IMR-90 (cell line): ENCODE results near the gene IFT25. TPM values are rescaled to one million over a fixed set of nuclear protein-coding genes. Genes with fewer than 3 reads are reported as not detected.
A peak's percentile ranks its signal among the peaks of the same experiment; 100 is the strongest.

Experiments used
- ATAC-seq: fragments of 200-7000 bp; cut with Tn5 transposase; 2 replicates; pipeline ENCODE4 v1.9.1; 2020; ENCODE audit warnings: low read depth, mild to moderate bottlenecking, moderate library complexity
- Bru-seq: library from RNA; stranded (reverse); fragments of 400-500 nt; gene quantifications from one replicate; lab custom pipeline; 2021; lab: Mats Ljungman, UMichigan
- BruChase-seq, 2 experiments: library from RNA; stranded (reverse); fragments of 400-500 nt; gene quantifications; one replicate each; lab custom pipeline; 2021; lab: Mats Ljungman, UMichigan
- BruUV-seq: library from RNA; stranded (reverse); fragments of 400-500 nt; replicated peaks from 2 replicates; lab custom pipeline; 2021; lab: Mats Ljungman, UMichigan
- CTCF ChIA-PET: fragments of 300-600 bp; formaldehyde crosslinking; extraction: SDS; loops from one replicate; lab custom pipeline; 2021; ENCODE audit warnings: antibody characterized with exemption; lab: Yijun Ruan, JAX
- POLR2A ChIA-PET: fragments of 300-600 bp; sonication (Branson Sonifier 250); formaldehyde crosslinking; loops from one replicate; lab custom pipeline; 2022; ENCODE audit warnings: antibody characterized with exemption; ENCODE audit not compliant: unreplicated experiment; lab: Charles Lee
- DNase-seq: peaks from one replicate; pipeline ENCODE4 v3.0.0; 2013
- H2AFZ ChIP-seq: replicated peaks from 2 replicates; pipeline ENCODE3; 2013; ENCODE audit warnings: low read length, mild to moderate bottlenecking; ENCODE audit not compliant: poor library complexity
- H2AK5ac ChIP-seq: 2 replicates; pipeline ENCODE4 v1.6.1; 2013; ENCODE audit warnings: low read depth, low read length, inconsistent platforms
- H2AK9ac ChIP-seq: replicated peaks from 2 replicates; pipeline ENCODE3; 2013; ENCODE audit warnings: mild to moderate bottlenecking, low read depth, low read length, moderate library complexity; ENCODE audit not compliant: poor library complexity
- H2BK120ac ChIP-seq: 2 replicates; pipeline ENCODE4 v1.6.1; 2013; ENCODE audit warnings: low read depth, low read length, inconsistent platforms
- H2BK15ac ChIP-seq: 3 replicates; pipeline ENCODE4 v1.6.1; 2013; ENCODE audit warnings: low read depth, low read length, inconsistent platforms
- H2BK20ac ChIP-seq: 2 replicates; pipeline ENCODE4 v1.6.1; 2013; ENCODE audit warnings: low read depth, mild to moderate bottlenecking, inconsistent platforms, low read length, moderate library complexity
- H2BK5ac ChIP-seq: 2 replicates; pipeline ENCODE4 v1.6.1; 2013; ENCODE audit warnings: mild to moderate bottlenecking, low read depth, low read length, inconsistent platforms; ENCODE audit not compliant: poor library complexity, severe bottlenecking
- H3K14ac ChIP-seq: replicated peaks from 2 replicates; pipeline ENCODE4 v1.6.1; 2013; ENCODE audit warnings: low read depth, low read length, inconsistent platforms
- H3K18ac ChIP-seq: 2 replicates; pipeline ENCODE4 v1.6.1; 2013; ENCODE audit warnings: low read depth, low read length, control low read depth
- H3K23ac ChIP-seq: 2 replicates; pipeline ENCODE4 v1.6.1; 2013; ENCODE audit warnings: low read depth, low read length, inconsistent platforms
- H3K27ac ChIP-seq: 2 replicates; pipeline ENCODE4 v1.5.1; 2013; ENCODE audit warnings: mild to moderate bottlenecking, control low read depth, low read length; ENCODE audit not compliant: insufficient read depth
- H3K27me3 ChIP-seq: 2 replicates; pipeline ENCODE4 v1.6.1; 2013; ENCODE audit warnings: low read length; ENCODE audit not compliant: control insufficient read depth, insufficient read depth
- H3K36me3 ChIP-seq: 2 replicates; pipeline ENCODE4 v1.6.1; 2013; ENCODE audit warnings: low read length, mixed read lengths; ENCODE audit not compliant: control insufficient read depth, insufficient read depth
- H3K4ac ChIP-seq: 2 replicates; pipeline ENCODE4 v1.6.1; 2013; ENCODE audit warnings: low read depth, low read length, inconsistent platforms
- H3K4me1 ChIP-seq: 2 replicates; pipeline ENCODE4 v1.6.1; 2013; ENCODE audit warnings: low read length, mixed read lengths; ENCODE audit not compliant: control insufficient read depth, insufficient read depth
- H3K4me2 ChIP-seq: 2 replicates; pipeline ENCODE4 v1.6.1; 2013; ENCODE audit warnings: low read depth, mild to moderate bottlenecking, control low read depth, low read length, moderate library complexity
- H3K4me3 ChIP-seq: 2 replicates; pipeline ENCODE4 v1.5.1; 2013; ENCODE audit warnings: low read depth, mild to moderate bottlenecking, control low read depth, low read length, moderate library complexity; ENCODE audit not compliant: insufficient read depth
- H3K56ac ChIP-seq: 2 replicates; pipeline ENCODE4 v1.6.1; 2013; ENCODE audit warnings: low read length, inconsistent platforms; ENCODE audit not compliant: insufficient read depth; ENCODE audit errors: extremely low read depth
- H3K79me1 ChIP-seq, 2 experiments: 2 replicates each; pipeline ENCODE4 v1.6.1; 2013; ENCODE audit warnings: low read length in 2 of 2, inconsistent platforms in 1 of 2, low read depth in 1 of 2
- H3K9ac ChIP-seq: 2 replicates; pipeline ENCODE4 v1.6.1; 2013; ENCODE audit warnings: low read depth, low read length, control low read depth
- H3K9me1 ChIP-seq: 2 replicates; pipeline ENCODE4 v1.6.1; 2013; ENCODE audit warnings: low read length, inconsistent platforms; ENCODE audit not compliant: insufficient read depth
- H3K9me3 ChIP-seq: 2 replicates; pipeline ENCODE4 v1.6.1; 2013; ENCODE audit warnings: low read length; ENCODE audit not compliant: control insufficient read depth, insufficient read depth
- H4K20me1 ChIP-seq: 2 replicates; pipeline ENCODE4 v1.6.1; 2013; ENCODE audit warnings: low read length, inconsistent platforms; ENCODE audit not compliant: insufficient read depth
- H4K5ac ChIP-seq: 2 replicates; pipeline ENCODE4 v1.6.1; 2013; ENCODE audit warnings: mild to moderate bottlenecking, low read depth, low read length, control low read depth
- H4K8ac ChIP-seq, 2 experiments: 2 replicates each; pipeline ENCODE4 v1.6.1; 2013; ENCODE audit warnings: low read depth in 2 of 2, low read length in 2 of 2, control low read depth in 1 of 2, inconsistent platforms in 1 of 2
- H4K91ac ChIP-seq: 2 replicates; pipeline ENCODE4 v1.6.1; 2013; ENCODE audit warnings: low read depth, low read length, inconsistent platforms; ENCODE audit not compliant: insufficient read depth
- CHD1 ChIP-seq: IDR thresholded peaks from 2 replicates; pipeline ENCODE4 v1.6.1; 2012; ENCODE audit warnings: low read depth, low read length, improper control_type of control experiment
- FOS ChIP-seq: fragments of 150-350 bp; IDR thresholded peaks from 2 replicates; pipeline ENCODE4 v1.6.1; 2016; ENCODE audit warnings: low read depth, low read length
- MAZ ChIP-seq: IDR thresholded peaks from 2 replicates; pipeline ENCODE4 v1.6.1; 2012; ENCODE audit warnings: low read depth, mild to moderate bottlenecking, low read length, improper control_type of control experiment, moderate library complexity, borderline replicate concordance
- POLR2A ChIP-seq: IDR thresholded peaks from 2 replicates; pipeline ENCODE4 v1.6.1; 2012; ENCODE audit warnings: mild to moderate bottlenecking, low read depth, low read length
- RAD21 ChIP-seq: IDR thresholded peaks from 2 replicates; pipeline ENCODE4 v1.6.1; 2012; ENCODE audit warnings: low read length, improper control_type of control experiment
- RCOR1 ChIP-seq: IDR thresholded peaks from 2 replicates; pipeline ENCODE4 v1.6.1; 2012; ENCODE audit warnings: mild to moderate bottlenecking, low read length, improper control_type of control experiment; ENCODE audit not compliant: insufficient replicate concordance
- RFX5 ChIP-seq: IDR thresholded peaks from 2 replicates; pipeline ENCODE4 v1.8.0; 2012; ENCODE audit warnings: low read depth, mild to moderate bottlenecking, low read length, moderate library complexity
- WGBS, 2 experiments: methylation state at CpG; one replicate each; pipeline versions ENCODE4 v1.1.5 to v1.1.7; 2013; ENCODE audit warnings: missing lambda C conversion rate in 2 of 2; ENCODE audit not compliant: insufficient read length in 1 of 2; ENCODE audit errors: extremely low coverage in 2 of 2; 5-methylcytosine and 5-hydroxymethylcytosine counted together
- dilution Hi-C: fragments of 300-500 bp; cut with HindIII; formaldehyde crosslinking; loops from one replicate; pipeline ENCODE4 v1.14.3; 2018; ENCODE audit warnings: low sequenced_read_pairs; ENCODE audit not compliant: unreplicated experiment
- in situ Hi-C: fragments of 300-500 bp; cut with MboI; formaldehyde crosslinking; loops from 3 replicates; pipeline ENCODE4 v1.14.3; 2019; ENCODE audit warnings: low sequenced_read_pairs, inconsistent platforms, mixed read lengths
- intact Hi-C: fragments of 100-400 bp; cut with micrococcal nuclease; formaldehyde crosslinking; loops from 2 replicates; pipeline ENCODE4 v1.10.0; 2022
- long read RNA-seq: library from polyadenylated mRNA; unstranded; transcript quantifications from one replicate; pipeline ENCODE4 v2.0.0, GENCODE V29; 2021; ENCODE audit not compliant: unreplicated experiment
- polyA plus RNA-seq, 3 experiments: library from polyadenylated mRNA; depleted of rRNA; stranded (reverse); fragments of >200 nt; gene quantifications; 2 replicates each; pipeline ENCODE4 v1.2.3, GENCODE V29; 2012; ENCODE audit warnings: low replicate concordance in 1 of 3
- total RNA-seq: library from RNA; depleted of rRNA; stranded (reverse); fragments of >200 nt; gene quantifications from 2 replicates; pipeline ENCODE4 v1.2.3, GENCODE V29; 2012; rRNA removed
- TF ChIP-seq, protein P1 (sequence below): fragments of 150-350 bp; IDR thresholded peaks from 2 replicates; pipeline ENCODE4 v1.6.1; 2016; ENCODE audit warnings: low read depth, mild to moderate bottlenecking, low read length, moderate library complexity, borderline replicate concordance
- TF ChIP-seq, protein P2 (sequence below): conservative IDR thresholded peaks from 2 replicates; pipeline ENCODE4 v1.5.1; 2012; ENCODE audit warnings: mild to moderate bottlenecking, low read depth, low read length, improper control_type of control experiment
- TF ChIP-seq, protein P3 (sequence below): fragments of 150-350 bp; IDR thresholded peaks from 2 replicates; pipeline ENCODE4 v1.6.1; 2017; ENCODE audit warnings: mild to moderate bottlenecking, antibody characterized with exemption, low read length, low read depth

The IFT25 gene
- 9.1 and 30.0 TPM in 2 replicates for total RNA-seq
- polyA plus RNA-seq (2012; rRNA removed) = 32.4 and 38.0 TPM in 2 replicates
- 2.9 and 8.6 TPM in 2 replicates for polyA plus RNA-seq (2012; cell fraction: cytosol; rRNA removed)
- polyA plus RNA-seq (2012; cell fraction: nucleus; rRNA removed; ENCODE audit: low replicate concordance) = 1.4 and 17.9 TPM in 2 replicates
- Bru-seq, nascent RNA = percentile 67 among the genes with signal in this experiment
- percentile 71 among the genes with signal in this experiment for BruChase-seq, experiment 1, labeled RNA remaining after a 6-hour chase
- BruChase-seq, experiment 2, labeled RNA remaining after a 2-hour chase = percentile 72 among the genes with signal in this experiment
- long read RNA-seq, transcript HSPB11-201 (6 exons, 915 nt) = major isoform, 20 of 33 reads
- long read RNA-seq, partial matches to known transcripts = 7 of 33 reads
- long read RNA-seq, other reads (novel, unspliced or antisense) = 4 of 33 reads

- peak within 1 kb of the TSS; percentile 93 for H3K23ac ChIP-seq
- no peaks in the 10 kb centered on the region for H3K9me3 ChIP-seq
- peak within 1 kb of the TSS; percentile 97 for H3K14ac ChIP-seq
- H3K27ac ChIP-seq = peak within 1 kb of the TSS; percentile 98
- H3K4me1 ChIP-seq = peaks cover 10% of the 10 kb centered on the region
- peaks cover 29% of the 10 kb centered on the region; the same call in 1 of the 2 replicates for H4K20me1 ChIP-seq
- in situ Hi-C loops (loop anchor here (5.0 kb wide), 1 partner anchor 63 kb away; no protein-coding TSS in a partner anchor), intact Hi-C loops (loop anchor here (2.0 to 5.0 kb wide), 3 partner anchors 57 to 458 kb away; partner anchors contain the start of gene YIPF1), dilution Hi-C loops (no loop called here)
- peak within 1 kb of the TSS; percentile 96 for H4K5ac ChIP-seq
- peak within 1 kb of the TSS; percentile 97 for H3K9ac ChIP-seq
- ATAC-seq (peak; percentile 89), DNase-seq (peak; percentile 93)
- peaks cover 45 to 69% of the 10 kb centered on the region in 2 experiments for H3K79me1 ChIP-seq
- no TSS peak for BruUV-seq
- H3K56ac ChIP-seq = peak within 1 kb of the TSS; percentile 55
- H3K18ac ChIP-seq = peak within 1 kb of the TSS; percentile 91
- peak within 1 kb of the TSS; percentile 100 for H3K4me3 ChIP-seq
- ChIA-PET CTCF (interaction anchor here (0.6 to 2.3 kb wide), 5 partner anchors 11 to 76 kb away, joined by 3 to 7 read pairs (median 3); no protein-coding TSS in a partner anchor), POLR2A (interaction anchor here (0.6 to 1.2 kb wide), 4 partner anchors 22 to 429 kb away, joined by 3 to 9 read pairs (median 4); partner anchors contain the start of genes TCEANC2, TMEM59 and YIPF1)
- H2BK120ac ChIP-seq = peak within 1 kb of the TSS; percentile 72; the same call in 1 of the 2 replicates
- peak within 1 kb of the TSS; percentile 80 for H4K91ac ChIP-seq
- H3K9me1 ChIP-seq = peaks cover 11% of the 10 kb centered on the region
- peak within 1 kb of the TSS; percentile 85 to 86 for H4K8ac ChIP-seq
- H2AFZ ChIP-seq = peak within 1 kb of the TSS; percentile 98
- no peak within 1 kb of the TSS; the same call in 1 of the 2 replicates for H2BK20ac ChIP-seq
- peak within 1 kb of the TSS; percentile 96 for H2AK9ac ChIP-seq
- H3K4me2 ChIP-seq = peak within 1 kb of the TSS; percentile 99
- peak within 1 kb of the TSS; percentile 96 for H2BK5ac ChIP-seq
- H2AK5ac ChIP-seq = peak within 1 kb of the TSS; percentile 85
- peak within 1 kb of the TSS; percentile 48; the same call in 1 of the 3 replicates for H2BK15ac ChIP-seq
- WGBS, 2 experiments = 2% methylated on average over 36 of the region's 90 CpGs; no CpG with 5 or more reads in 1 of the 2 experiments
- H3K36me3 ChIP-seq = no peaks in the 10 kb centered on the region
- no peaks in the 10 kb centered on the region for H3K27me3 ChIP-seq
- peak within 1 kb of the TSS; percentile 92 for H3K4ac ChIP-seq
- TF ChIP-seq RFX5 (no peak), MAZ (peak; percentile 21; the same call in 1 of the 2 replicates), POLR2A (peak; percentile 47), CHD1 (no peak), RCOR1 (no peak), RAD21 (no peak; the same call in 1 of the 2 replicates), FOS (no peak)
- TF ChIP-seq, protein P1, sequence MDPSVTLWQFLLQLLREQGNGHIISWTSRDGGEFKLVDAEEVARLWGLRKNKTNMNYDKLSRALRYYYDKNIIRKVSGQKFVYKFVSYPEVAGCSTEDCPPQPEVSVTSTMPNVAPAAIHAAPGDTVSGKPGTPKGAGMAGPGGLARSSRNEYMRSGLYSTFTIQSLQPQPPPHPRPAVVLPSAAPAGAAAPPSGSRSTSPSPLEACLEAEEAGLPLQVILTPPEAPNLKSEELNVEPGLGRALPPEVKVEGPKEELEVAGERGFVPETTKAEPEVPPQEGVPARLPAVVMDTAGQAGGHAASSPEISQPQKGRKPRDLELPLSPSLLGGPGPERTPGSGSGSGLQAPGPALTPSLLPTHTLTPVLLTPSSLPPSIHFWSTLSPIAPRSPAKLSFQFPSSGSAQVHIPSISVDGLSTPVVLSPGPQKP = no peak
- TF ChIP-seq, protein P2, sequence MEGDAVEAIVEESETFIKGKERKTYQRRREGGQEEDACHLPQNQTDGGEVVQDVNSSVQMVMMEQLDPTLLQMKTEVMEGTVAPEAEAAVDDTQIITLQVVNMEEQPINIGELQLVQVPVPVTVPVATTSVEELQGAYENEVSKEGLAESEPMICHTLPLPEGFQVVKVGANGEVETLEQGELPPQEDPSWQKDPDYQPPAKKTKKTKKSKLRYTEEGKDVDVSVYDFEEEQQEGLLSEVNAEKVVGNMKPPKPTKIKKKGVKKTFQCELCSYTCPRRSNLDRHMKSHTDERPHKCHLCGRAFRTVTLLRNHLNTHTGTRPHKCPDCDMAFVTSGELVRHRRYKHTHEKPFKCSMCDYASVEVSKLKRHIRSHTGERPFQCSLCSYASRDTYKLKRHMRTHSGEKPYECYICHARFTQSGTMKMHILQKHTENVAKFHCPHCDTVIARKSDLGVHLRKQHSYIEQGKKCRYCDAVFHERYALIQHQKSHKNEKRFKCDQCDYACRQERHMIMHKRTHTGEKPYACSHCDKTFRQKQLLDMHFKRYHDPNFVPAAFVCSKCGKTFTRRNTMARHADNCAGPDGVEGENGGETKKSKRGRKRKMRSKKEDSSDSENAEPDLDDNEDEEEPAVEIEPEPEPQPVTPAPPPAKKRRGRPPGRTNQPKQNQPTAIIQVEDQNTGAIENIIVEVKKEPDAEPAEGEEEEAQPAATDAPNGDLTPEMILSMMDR = no peak
- TF ChIP-seq, protein P3, sequence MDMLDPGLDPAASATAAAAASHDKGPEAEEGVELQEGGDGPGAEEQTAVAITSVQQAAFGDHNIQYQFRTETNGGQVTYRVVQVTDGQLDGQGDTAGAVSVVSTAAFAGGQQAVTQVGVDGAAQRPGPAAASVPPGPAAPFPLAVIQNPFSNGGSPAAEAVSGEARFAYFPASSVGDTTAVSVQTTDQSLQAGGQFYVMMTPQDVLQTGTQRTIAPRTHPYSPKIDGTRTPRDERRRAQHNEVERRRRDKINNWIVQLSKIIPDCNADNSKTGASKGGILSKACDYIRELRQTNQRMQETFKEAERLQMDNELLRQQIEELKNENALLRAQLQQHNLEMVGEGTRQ = no peak
These were observed at the start of gene IFT25 for GRCh38 chr1:53945433-53946251. IFT25 (minus strand) TSS chr1:53945699; CDS start chr1:53940082, 5,617 bp downstream.
